ENCODE measurements around the gene EIF3F.
A peak's percentile ranks its signal among the peaks of the same experiment; 100 is the strongest.

The EIF3F gene

GRCh38 chr11:8034106-8034585 lies 47.0 kb downstream of the EIF3F start:
- no peak for DNase-seq (ENCODE audit: low read depth)
- H3K36me3 ChIP-seq (ENCODE audit: control insufficient read depth, insufficient read depth, low read length, severe bottlenecking) = no peaks in the 10 kb centered on the region
- H3K9ac ChIP-seq (ENCODE audit: low read length) = no peak overlapping the region
- H3K4me3 ChIP-seq (ENCODE audit: low read length) = no peak overlapping the region
- peaks cover 5% of the 10 kb centered on the region for H3K27me3 ChIP-seq (replicated peaks; ENCODE audit: control insufficient read depth, insufficient read depth, low read length)
- no peaks in the 10 kb centered on the region for H3K9me3 ChIP-seq (ENCODE audit: control insufficient read depth, low read length)
- peaks cover 29% of the 10 kb centered on the region for H3K4me1 ChIP-seq (ENCODE audit: control insufficient read depth, insufficient read depth, low read length)

GRCh38 chr11:8034604-8035190 lies 47.6 kb downstream of the EIF3F start:
- Histone ChIP-seq H3K9me3 (ENCODE audit: control insufficient read depth, low read length) (no peaks in the 10 kb centered on the region), H3K4me1 (ENCODE audit: control insufficient read depth, insufficient read depth, low read length) (peaks cover 29% of the 10 kb centered on the region), H3K27me3 (replicated peaks; ENCODE audit: control insufficient read depth, insufficient read depth, low read length) (peaks cover 5% of the 10 kb centered on the region), H3K9ac (ENCODE audit: low read length) (peak overlapping the region; percentile 36), H3K36me3 (ENCODE audit: control insufficient read depth, insufficient read depth, low read length, severe bottlenecking) (no peaks in the 10 kb centered on the region), H3K4me3 (ENCODE audit: low read length) (no peak overlapping the region)
- DNase-seq (ENCODE audit: low read depth) = no peak

GRCh38 chr11:8035200-8035855 lies 48.2 kb downstream of the EIF3F start:
- Histone ChIP-seq H3K36me3 (ENCODE audit: control insufficient read depth, insufficient read depth, low read length, severe bottlenecking) (no peaks in the 10 kb centered on the region), H3K4me3 (ENCODE audit: low read length) (no peak overlapping the region), H3K27me3 (replicated peaks; ENCODE audit: control insufficient read depth, insufficient read depth, low read length) (peaks cover 5% of the 10 kb centered on the region), H3K4me1 (ENCODE audit: control insufficient read depth, insufficient read depth, low read length) (peaks cover 29% of the 10 kb centered on the region), H3K9ac (ENCODE audit: low read length) (peak overlapping the region; percentile 36), H3K9me3 (ENCODE audit: control insufficient read depth, low read length) (no peaks in the 10 kb centered on the region)
- DNase-seq (ENCODE audit: low read depth) = no peak

- no peak overlapping the region for H3K4me3 ChIP-seq (ENCODE audit: low read length)
- no peak overlapping the region for H3K9ac ChIP-seq (ENCODE audit: low read length)
- DNase-seq (ENCODE audit: low read depth) = no peak
- no peaks in the 10 kb centered on the region for H3K9me3 ChIP-seq (ENCODE audit: control insufficient read depth, low read length)
- H3K27me3 ChIP-seq (replicated peaks; ENCODE audit: control insufficient read depth, insufficient read depth, low read length) = peaks cover 5% of the 10 kb centered on the region
- H3K4me1 ChIP-seq (ENCODE audit: control insufficient read depth, insufficient read depth, low read length) = peaks cover 29% of the 10 kb centered on the region
- no peaks in the 10 kb centered on the region for H3K36me3 ChIP-seq (ENCODE audit: control insufficient read depth, insufficient read depth, low read length, severe bottlenecking)
Observed at GRCh38 chr11:8036002-8036802, 49.1 kb downstream of the EIF3F start.

GRCh38 chr11:8036986-8037385 lies 49.8 kb downstream of the EIF3F start:
- peaks cover 29% of the 10 kb centered on the region for H3K4me1 ChIP-seq (ENCODE audit: control insufficient read depth, insufficient read depth, low read length)
- no peak overlapping the region for H3K4me3 ChIP-seq (ENCODE audit: low read length)
- peaks cover 5% of the 10 kb centered on the region for H3K27me3 ChIP-seq (replicated peaks; ENCODE audit: control insufficient read depth, insufficient read depth, low read length)
- H3K36me3 ChIP-seq (ENCODE audit: control insufficient read depth, insufficient read depth, low read length, severe bottlenecking) = no peaks in the 10 kb centered on the region
- H3K9ac ChIP-seq (ENCODE audit: low read length) = no peak overlapping the region
- H3K9me3 ChIP-seq (ENCODE audit: control insufficient read depth, low read length) = no peaks in the 10 kb centered on the region
- no peak for DNase-seq (ENCODE audit: low read depth)

GRCh38 chr11:8038393-8038792 lies 51.3 kb downstream of the EIF3F start:
- no peak for DNase-seq (ENCODE audit: low read depth)
- H3K36me3 ChIP-seq (ENCODE audit: control insufficient read depth, insufficient read depth, low read length, severe bottlenecking) = no peaks in the 10 kb centered on the region
- H3K4me1 ChIP-seq (ENCODE audit: control insufficient read depth, insufficient read depth, low read length) = peaks cover 22% of the 10 kb centered on the region
- no peaks in the 10 kb centered on the region for H3K9me3 ChIP-seq (ENCODE audit: control insufficient read depth, low read length)
- H3K4me3 ChIP-seq (ENCODE audit: low read length) = no peak overlapping the region
- H3K27me3 ChIP-seq (replicated peaks; ENCODE audit: control insufficient read depth, insufficient read depth, low read length) = no peaks in the 10 kb centered on the region
- H3K9ac ChIP-seq (ENCODE audit: low read length) = no peak overlapping the region

GRCh38 chr11:8038811-8039529 lies 51.8 kb downstream of the EIF3F start:
- peaks cover 18% of the 10 kb centered on the region for H3K4me1 ChIP-seq (ENCODE audit: control insufficient read depth, insufficient read depth, low read length)
- DNase-seq (ENCODE audit: low read depth) = no peak
- H3K9me3 ChIP-seq (ENCODE audit: control insufficient read depth, low read length) = no peaks in the 10 kb centered on the region
- no peak overlapping the region for H3K4me3 ChIP-seq (ENCODE audit: low read length)
- no peaks in the 10 kb centered on the region for H3K36me3 ChIP-seq (ENCODE audit: control insufficient read depth, insufficient read depth, low read length, severe bottlenecking)
- H3K9ac ChIP-seq (ENCODE audit: low read length) = no peak overlapping the region
- no peaks in the 10 kb centered on the region for H3K27me3 ChIP-seq (replicated peaks; ENCODE audit: control insufficient read depth, insufficient read depth, low read length)

GRCh38 chr11:8039530-8040260 lies 52.6 kb downstream of the EIF3F start:
- H3K4me1 ChIP-seq (ENCODE audit: control insufficient read depth, insufficient read depth, low read length) = peaks cover 12% of the 10 kb centered on the region
- H3K9ac ChIP-seq (ENCODE audit: low read length) = no peak overlapping the region
- H3K4me3 ChIP-seq (ENCODE audit: low read length) = no peak overlapping the region
- no peaks in the 10 kb centered on the region for H3K9me3 ChIP-seq (ENCODE audit: control insufficient read depth, low read length)
- H3K36me3 ChIP-seq (ENCODE audit: control insufficient read depth, insufficient read depth, low read length, severe bottlenecking) = no peaks in the 10 kb centered on the region
- no peak for DNase-seq (ENCODE audit: low read depth)
- no peaks in the 10 kb centered on the region for H3K27me3 ChIP-seq (replicated peaks; ENCODE audit: control insufficient read depth, insufficient read depth, low read length)

GRCh38 chr11:8040261-8040920 lies 53.3 kb downstream of the EIF3F start:
- DNase-seq (ENCODE audit: low read depth) = no peak
- H3K9ac ChIP-seq (ENCODE audit: low read length) = no peak overlapping the region
- H3K27me3 ChIP-seq (replicated peaks; ENCODE audit: control insufficient read depth, insufficient read depth, low read length) = no peaks in the 10 kb centered on the region
- peaks cover 5% of the 10 kb centered on the region for H3K4me1 ChIP-seq (ENCODE audit: control insufficient read depth, insufficient read depth, low read length)
- no peaks in the 10 kb centered on the region for H3K9me3 ChIP-seq (ENCODE audit: control insufficient read depth, low read length)
- no peaks in the 10 kb centered on the region for H3K36me3 ChIP-seq (ENCODE audit: control insufficient read depth, insufficient read depth, low read length, severe bottlenecking)
- H3K4me3 ChIP-seq (ENCODE audit: low read length) = no peak overlapping the region

GRCh38 chr11:8040921-8041285 lies 53.8 kb downstream of the EIF3F start:
- no peak for DNase-seq (ENCODE audit: low read depth)
- Histone ChIP-seq H3K9ac (ENCODE audit: low read length) (no peak overlapping the region), H3K4me3 (ENCODE audit: low read length) (no peak overlapping the region)

More at GRCh38 chr11:8040921-8041285, 53.8 kb downstream of the EIF3F start:
- Histone ChIP-seq H3K27me3 (replicated peaks; ENCODE audit: control insufficient read depth, insufficient read depth, low read length) (no peaks in the 10 kb centered on the region), H3K4me1 (ENCODE audit: control insufficient read depth, insufficient read depth, low read length) (no peaks in the 10 kb centered on the region), H3K9me3 (ENCODE audit: control insufficient read depth, low read length) (no peaks in the 10 kb centered on the region), H3K36me3 (ENCODE audit: control insufficient read depth, insufficient read depth, low read length, severe bottlenecking) (no peaks in the 10 kb centered on the region)

All from adipocyte (in vitro differentiated cells).